SH-SY5Y (cell line): ENCODE data around the gene TPPP2.

ENCODE experiments used
- GATA2 ChIP-seq: IDR thresholded peaks from 2 replicates; pipeline ENCODE4 v1.6.1; 2011; ENCODE audit warnings: mild to moderate bottlenecking, low read depth, low read length
- GATA3 ChIP-seq: IDR thresholded peaks from 2 replicates; pipeline ENCODE4 v1.6.1; 2011; ENCODE audit warnings: low read depth, mild to moderate bottlenecking, low read length, moderate library complexity

DNA sequence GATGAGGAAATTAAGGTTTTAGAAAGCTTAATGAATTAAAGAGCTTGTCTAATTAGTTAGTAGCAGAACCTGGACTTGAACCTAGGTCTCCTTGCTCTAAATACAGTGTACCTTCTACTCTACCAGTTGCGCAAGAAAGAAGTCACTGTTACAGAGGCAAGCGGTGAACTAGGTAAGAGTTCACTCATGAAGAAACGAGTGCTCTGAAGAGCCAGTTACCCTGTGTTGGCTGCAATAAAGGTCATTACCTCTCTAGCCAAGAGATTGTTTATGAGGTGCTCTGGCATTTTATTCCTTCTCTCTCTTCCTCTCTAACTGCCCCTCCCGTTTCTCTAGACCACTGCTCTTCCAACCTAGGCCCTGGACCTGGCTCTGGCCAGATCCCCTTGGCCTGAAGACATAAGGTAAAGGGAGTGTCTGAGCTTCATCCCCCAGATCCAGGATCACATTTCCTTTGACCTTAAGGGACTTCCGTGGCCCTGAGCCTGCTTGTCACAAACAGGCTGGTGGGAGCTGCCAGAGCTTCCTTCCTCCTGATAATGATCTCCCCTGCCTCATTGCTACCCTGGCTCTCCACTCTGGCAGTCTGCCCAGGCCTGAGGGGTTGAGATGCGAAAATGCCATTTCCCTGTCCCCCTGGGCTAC, 14.1 kb downstream of the TPPP2 start:
- peak; percentile 90 for TF ChIP-seq GATA2
- TF ChIP-seq GATA3 = peak; percentile 56; the same call in 1 of the 2 replicates
